Thyroid gland (tissue), 4 donors: ENCODE measurements around the gene SERPINA9.

Source experiments
- POLR2A ChIP-seq, 2 donors: fragments of 450-650 bp; IDR thresholded peaks; one replicate each; pipeline ENCODE4 v1.6.1; 2017; ENCODE audit warnings: antibody characterized with exemption in 2 of 2, mild to moderate bottlenecking in 2 of 2, moderate library complexity in 1 of 2
- TF ChIP-seq, protein P1 (sequence below), 6 experiments: fragments of 200-600 bp in 3 of 6; fragments of 450-650 bp in 3 of 6; sonication (generic) in 3 of 6; IDR thresholded peaks; one replicate each; pipeline ENCODE4 v1.5.1; 2016 to 2019; ENCODE audit warnings: antibody characterized with exemption in 6 of 6, mild to moderate bottlenecking in 2 of 6, inconsistent platforms in 1 of 6, moderate library complexity in 1 of 6

DNA sequence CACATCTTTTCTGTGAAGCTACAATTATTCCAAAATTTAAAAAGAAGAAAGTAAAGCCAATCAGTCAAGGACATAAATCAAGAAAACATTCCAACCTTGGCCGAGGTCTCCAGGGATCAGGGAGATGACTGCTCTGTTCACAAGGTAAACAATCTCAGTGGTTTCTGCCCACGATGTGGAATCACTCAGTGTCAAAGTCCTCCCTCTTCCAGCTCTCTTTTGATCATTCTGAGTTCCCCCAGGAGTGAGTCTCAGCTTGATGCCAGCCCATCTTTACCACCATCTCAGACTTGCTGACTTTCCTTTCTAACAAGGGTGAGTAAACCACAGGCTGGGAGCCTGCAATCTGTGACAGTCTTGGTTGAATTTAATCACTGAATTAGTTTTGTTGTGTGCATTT lies 4.8 kb upstream of the SERPINA9 start:
- TF ChIP-seq, protein P1, sequence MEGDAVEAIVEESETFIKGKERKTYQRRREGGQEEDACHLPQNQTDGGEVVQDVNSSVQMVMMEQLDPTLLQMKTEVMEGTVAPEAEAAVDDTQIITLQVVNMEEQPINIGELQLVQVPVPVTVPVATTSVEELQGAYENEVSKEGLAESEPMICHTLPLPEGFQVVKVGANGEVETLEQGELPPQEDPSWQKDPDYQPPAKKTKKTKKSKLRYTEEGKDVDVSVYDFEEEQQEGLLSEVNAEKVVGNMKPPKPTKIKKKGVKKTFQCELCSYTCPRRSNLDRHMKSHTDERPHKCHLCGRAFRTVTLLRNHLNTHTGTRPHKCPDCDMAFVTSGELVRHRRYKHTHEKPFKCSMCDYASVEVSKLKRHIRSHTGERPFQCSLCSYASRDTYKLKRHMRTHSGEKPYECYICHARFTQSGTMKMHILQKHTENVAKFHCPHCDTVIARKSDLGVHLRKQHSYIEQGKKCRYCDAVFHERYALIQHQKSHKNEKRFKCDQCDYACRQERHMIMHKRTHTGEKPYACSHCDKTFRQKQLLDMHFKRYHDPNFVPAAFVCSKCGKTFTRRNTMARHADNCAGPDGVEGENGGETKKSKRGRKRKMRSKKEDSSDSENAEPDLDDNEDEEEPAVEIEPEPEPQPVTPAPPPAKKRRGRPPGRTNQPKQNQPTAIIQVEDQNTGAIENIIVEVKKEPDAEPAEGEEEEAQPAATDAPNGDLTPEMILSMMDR (IDR thresholded peaks at IDR 0.05): no peak
- TF ChIP-seq POLR2A (IDR thresholded peaks at IDR 0.05): no peak
